Activated naive CD4-positive, alpha-beta T cell treated with anti-CD3 and anti-CD28 coated beads, Interleukin-2, amount 50 U/mL, for 24 hours (primary cell): ENCODE data around the gene DCX.

ENCODE experiments used
- H3K27ac Mint-ChIP-seq: one replicate; pipeline ENCODE4 v1.8.0; 2021; ENCODE audit warnings: mild to moderate bottlenecking, mixed read lengths
- H3K27me3 Mint-ChIP-seq: one replicate; pipeline ENCODE4 v1.8.0; 2021; ENCODE audit warnings: mixed read lengths
- H3K36me3 Mint-ChIP-seq: one replicate; pipeline ENCODE4 v1.8.0; 2021; ENCODE audit warnings: mixed read lengths
- H3K4me1 Mint-ChIP-seq: one replicate; pipeline ENCODE4 v1.8.0; 2021; ENCODE audit warnings: mixed read lengths
- H3K4me3 Mint-ChIP-seq: one replicate; pipeline ENCODE4 v1.8.0; 2021; ENCODE audit warnings: mild to moderate bottlenecking, mixed read lengths
- H3K9me3 Mint-ChIP-seq: one replicate; pipeline ENCODE4 v1.8.0; 2021; ENCODE audit warnings: mixed read lengths

The DCX gene

DNA sequence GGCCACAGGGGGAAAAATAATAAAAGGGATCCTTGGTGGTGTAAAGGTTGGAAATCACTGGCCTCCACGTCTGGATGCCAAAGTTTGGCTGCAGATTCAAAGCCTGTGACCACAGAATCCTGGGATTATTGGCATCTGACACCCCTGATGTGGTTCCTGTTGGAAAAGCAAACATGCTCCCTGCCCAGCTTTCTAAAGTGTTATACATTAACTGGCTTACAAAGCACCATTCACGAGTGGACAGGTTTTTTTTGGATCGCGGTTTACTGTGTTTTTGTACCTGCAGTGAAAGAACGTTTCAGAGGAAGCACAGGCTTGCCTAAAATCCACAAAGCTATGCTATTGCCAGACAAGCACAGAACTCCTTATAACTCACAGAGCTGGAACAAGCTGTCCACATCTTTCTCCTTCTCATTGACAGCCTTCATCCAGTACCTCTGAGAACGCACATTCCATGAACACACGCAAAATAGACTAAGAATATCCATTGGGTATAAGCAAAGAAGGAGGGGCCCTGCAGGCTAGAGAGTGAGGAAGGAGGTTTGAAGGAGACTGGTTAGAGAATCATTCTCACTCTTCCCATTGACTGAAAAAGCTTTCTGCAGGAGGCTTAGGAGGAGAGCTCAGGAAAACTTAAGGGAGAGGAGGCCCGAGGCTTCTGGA lies 127.2 kb downstream of the DCX start:
- H3K27ac Mint-ChIP-seq, result no peak overlapping the region
- no peaks in the 10 kb centered on the region for H3K27me3 Mint-ChIP-seq
- no peaks in the 10 kb centered on the region for H3K36me3 Mint-ChIP-seq
- no peaks in the 10 kb centered on the region for H3K4me1 Mint-ChIP-seq
- H3K4me3 Mint-ChIP-seq, result no peak overlapping the region
- H3K9me3 Mint-ChIP-seq, result no peaks in the 10 kb centered on the region

DNA sequence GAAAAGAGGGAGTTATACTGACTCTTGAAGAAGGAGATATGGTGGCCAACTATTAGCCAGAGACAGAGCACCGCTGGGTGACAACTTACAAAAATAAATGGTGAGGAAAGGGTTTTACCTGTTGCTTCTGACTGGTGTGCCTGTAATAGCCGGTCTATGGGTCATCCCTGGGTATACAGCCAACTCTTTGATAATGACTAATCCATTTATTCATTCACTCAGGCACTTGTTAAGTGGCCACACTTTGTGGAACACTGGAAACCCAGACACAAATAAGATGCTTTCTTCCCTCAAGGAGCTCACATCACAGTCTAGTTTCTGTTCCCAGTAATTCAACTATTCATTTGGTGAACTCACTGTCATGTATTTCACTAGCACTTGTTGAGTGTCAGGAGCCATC lies 128.5 kb downstream of the DCX start:
- no peaks in the 10 kb centered on the region for H3K9me3 Mint-ChIP-seq
- no peak overlapping the region for H3K4me3 Mint-ChIP-seq
- H3K27ac Mint-ChIP-seq, result no peak overlapping the region
- no peaks in the 10 kb centered on the region for H3K27me3 Mint-ChIP-seq
- no peaks in the 10 kb centered on the region for H3K4me1 Mint-ChIP-seq
- H3K36me3 Mint-ChIP-seq, result no peaks in the 10 kb centered on the region

DNA sequence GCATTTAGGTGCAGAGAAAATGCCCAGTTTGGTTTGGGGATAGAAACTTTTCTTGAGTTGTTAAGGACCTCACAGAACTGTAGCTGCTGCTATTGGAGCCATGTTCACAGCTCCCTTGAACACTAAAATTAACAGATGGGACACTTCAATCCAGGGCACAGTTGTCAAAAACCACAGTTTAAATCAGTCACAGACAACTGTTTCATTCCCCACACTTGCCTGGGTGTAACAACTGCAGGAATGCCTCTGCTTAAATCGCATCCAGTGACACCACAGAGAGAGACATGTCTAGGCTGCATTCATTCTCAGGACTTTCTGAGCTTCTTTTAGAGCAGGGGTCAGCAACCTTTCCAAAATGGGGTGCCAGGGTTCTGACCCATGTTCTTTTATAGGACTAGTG lies 129.0 kb downstream of the DCX start:
- H3K9me3 Mint-ChIP-seq, result no peaks in the 10 kb centered on the region
- H3K4me3 Mint-ChIP-seq, result no peak overlapping the region
- no peak overlapping the region for H3K27ac Mint-ChIP-seq
- no peaks in the 10 kb centered on the region for H3K27me3 Mint-ChIP-seq
- no peaks in the 10 kb centered on the region for H3K4me1 Mint-ChIP-seq
- H3K36me3 Mint-ChIP-seq, result no peaks in the 10 kb centered on the region

DNA sequence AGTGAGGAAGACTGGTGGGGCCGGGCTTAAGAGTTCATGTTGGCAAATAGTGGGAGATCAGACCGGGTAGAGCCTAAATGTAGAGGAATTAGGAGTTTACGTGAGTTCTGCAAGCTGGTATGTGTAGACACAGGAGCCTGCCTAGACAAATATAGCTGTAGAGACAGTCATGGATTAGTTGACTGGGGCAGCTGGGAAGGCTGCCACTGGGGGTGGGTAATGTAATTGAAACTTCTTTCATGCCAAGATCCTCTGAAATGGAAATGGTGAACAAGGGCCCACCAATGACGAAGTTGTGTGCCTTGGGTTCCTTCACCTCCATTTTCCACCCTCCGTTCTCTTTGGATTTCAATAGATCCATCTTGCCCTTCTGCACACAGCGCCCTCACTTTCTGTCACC lies 129.9 kb downstream of the DCX start:
- no peaks in the 10 kb centered on the region for H3K4me1 Mint-ChIP-seq
- no peak overlapping the region for H3K27ac Mint-ChIP-seq
- H3K36me3 Mint-ChIP-seq, result no peaks in the 10 kb centered on the region
- H3K27me3 Mint-ChIP-seq, result no peaks in the 10 kb centered on the region
- no peak overlapping the region for H3K4me3 Mint-ChIP-seq
- no peaks in the 10 kb centered on the region for H3K9me3 Mint-ChIP-seq

DNA sequence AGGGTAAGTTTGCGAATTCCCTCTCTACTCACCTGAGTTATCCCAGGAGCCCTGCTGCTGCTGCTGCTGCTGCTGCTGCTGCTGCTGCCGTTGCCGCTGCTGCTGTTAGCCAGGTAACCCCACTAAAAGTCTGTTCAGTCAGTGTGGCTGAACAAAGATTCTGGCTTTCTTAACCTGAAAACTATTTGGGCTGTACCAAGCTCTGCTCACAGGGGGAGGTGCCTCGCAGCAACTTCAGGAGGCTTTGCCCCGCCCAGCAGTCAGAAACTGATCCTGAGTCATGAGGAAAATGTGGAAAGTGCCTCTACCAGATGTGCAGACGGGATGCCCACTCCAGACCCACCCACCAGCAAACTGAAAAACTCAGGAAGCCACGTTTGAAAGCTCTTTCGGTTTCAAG lies 141.7 kb downstream of the DCX start, which contains the start of gene CAPN6:
CAPN6 (minus strand) TSS at position 145 of the 400 bp plus-strand sequence. CDS start 6,547 bp downstream, outside the sequence.
- H3K4me1 Mint-ChIP-seq, result no peaks in the 10 kb centered on the region
- no peaks in the 10 kb centered on the region for H3K9me3 Mint-ChIP-seq
- H3K27ac Mint-ChIP-seq, result no peak within 1 kb of the TSS

DNA sequence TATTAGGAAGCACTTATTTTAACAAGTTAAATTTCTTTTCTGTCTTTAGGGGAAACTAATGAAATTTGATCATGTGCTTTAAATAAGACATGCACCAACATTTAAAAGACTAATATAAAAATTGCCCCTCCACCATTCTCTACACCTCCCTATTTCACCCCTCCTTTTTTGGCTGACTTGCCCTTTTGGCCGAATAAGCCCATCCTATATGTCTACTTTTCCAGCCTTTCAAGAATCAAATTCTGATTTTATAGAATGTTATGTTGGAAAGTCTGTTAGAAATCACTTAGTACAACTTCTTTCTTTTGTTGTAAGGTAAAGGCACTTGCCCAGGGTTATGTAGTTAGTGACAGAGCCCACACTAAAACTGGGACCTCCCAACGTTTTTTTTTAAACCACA lies 143.5 kb downstream of the DCX start:
- H3K27me3 Mint-ChIP-seq, result no peaks in the 10 kb centered on the region
- no peaks in the 10 kb centered on the region for H3K4me1 Mint-ChIP-seq
- no peaks in the 10 kb centered on the region for H3K9me3 Mint-ChIP-seq
- no peak overlapping the region for H3K27ac Mint-ChIP-seq
- no peaks in the 10 kb centered on the region for H3K36me3 Mint-ChIP-seq
- no peak overlapping the region for H3K4me3 Mint-ChIP-seq

More for the DNA sequence above, 141.7 kb downstream of the DCX start, which contains the start of gene CAPN6:
- no peaks in the 10 kb centered on the region for H3K36me3 Mint-ChIP-seq
- H3K27me3 Mint-ChIP-seq, result no peaks in the 10 kb centered on the region
- no peak within 1 kb of the TSS for H3K4me3 Mint-ChIP-seq

DNA sequence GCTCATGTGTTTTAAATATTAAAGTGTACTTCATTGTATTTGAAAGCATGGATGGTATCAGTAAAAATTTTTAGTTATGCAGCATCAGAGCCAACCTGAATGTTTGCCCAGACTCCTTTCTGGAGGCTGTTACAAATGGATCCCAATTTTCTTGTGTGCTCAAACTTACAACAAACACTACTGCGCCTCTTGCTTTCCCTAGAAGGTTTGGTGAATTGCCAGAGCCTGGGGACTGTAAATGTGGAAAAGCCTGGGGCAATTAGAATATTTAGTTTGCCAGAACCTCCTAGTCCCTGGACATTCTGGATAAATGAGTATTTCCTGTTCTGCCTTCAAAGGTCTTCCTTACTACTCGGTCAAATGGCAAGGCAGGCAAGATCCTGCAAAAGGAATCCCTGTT lies 146.5 kb downstream of the DCX start:
- Mint-ChIP-seq H3K27ac (no peak overlapping the region), H3K27me3 (no peaks in the 10 kb centered on the region), H3K36me3 (no peaks in the 10 kb centered on the region), H3K4me1 (no peaks in the 10 kb centered on the region), H3K4me3 (no peak overlapping the region), H3K9me3 (no peaks in the 10 kb centered on the region)

DNA sequence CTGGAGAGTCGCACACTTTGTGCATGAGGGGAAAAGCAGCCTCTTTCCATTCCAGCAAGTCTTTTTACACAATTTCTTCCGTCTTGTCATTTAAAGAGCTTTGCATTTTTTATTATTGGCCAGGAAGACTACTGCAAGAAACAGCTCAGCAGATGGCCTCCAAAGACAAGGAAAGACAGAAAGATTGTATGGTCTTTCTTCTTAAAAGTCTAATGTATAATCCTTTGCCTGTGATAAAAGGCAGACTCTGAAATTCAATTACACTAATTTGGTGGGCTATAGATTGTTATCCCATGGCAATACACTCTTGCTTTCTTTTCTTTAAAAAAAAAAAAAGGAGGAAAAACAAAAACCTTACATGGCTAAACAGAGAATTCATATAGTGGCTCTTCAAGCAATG lies 147.6 kb downstream of the DCX start:
- Mint-ChIP-seq H3K4me3 (no peak overlapping the region), H3K27ac (no peak overlapping the region), H3K36me3 (no peaks in the 10 kb centered on the region), H3K4me1 (no peaks in the 10 kb centered on the region), H3K27me3 (no peaks in the 10 kb centered on the region), H3K9me3 (no peaks in the 10 kb centered on the region)

DNA sequence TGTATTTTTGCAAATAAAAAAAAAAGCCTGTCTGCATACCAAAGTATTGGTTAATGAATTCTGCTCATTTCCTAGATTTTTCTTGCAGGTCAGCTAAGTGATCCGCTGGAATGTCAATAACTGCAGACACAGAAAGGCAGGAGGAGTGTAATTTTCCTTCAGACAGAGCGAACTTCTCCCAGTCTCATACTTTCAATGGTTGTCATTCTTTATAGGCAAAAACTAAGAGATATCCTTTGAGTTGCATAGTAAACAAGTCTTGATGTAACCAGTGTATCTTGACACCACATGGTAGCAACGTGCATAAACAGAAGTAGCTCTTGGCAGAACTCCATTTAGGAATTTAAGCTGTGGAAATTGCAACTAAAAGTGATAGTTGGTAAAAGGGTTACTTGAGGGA lies 149.9 kb downstream of the DCX start:
- Mint-ChIP-seq H3K27ac (no peak overlapping the region), H3K4me1 (no peaks in the 10 kb centered on the region), H3K36me3 (no peaks in the 10 kb centered on the region), H3K27me3 (no peaks in the 10 kb centered on the region), H3K4me3 (no peak overlapping the region), H3K9me3 (no peaks in the 10 kb centered on the region)

DNA sequence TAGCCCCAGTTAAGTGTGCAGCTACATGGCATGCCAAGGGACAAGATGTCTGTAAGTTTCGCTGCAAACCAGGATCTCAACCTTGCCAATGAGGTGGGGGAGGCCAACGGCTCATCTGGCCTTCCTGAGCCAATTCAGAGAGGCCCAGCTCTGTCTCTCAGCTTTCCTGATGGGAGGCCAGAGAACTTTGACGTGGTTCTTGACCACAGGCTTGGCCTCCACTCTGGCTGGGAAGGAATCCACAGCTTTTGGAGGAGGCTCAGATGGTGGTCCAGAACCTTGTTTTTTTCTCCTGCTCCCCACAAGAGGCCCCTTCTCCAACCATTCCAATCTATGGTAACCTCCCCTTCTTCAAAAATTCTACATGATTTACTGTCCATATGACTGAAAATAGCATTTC lies 151.5 kb downstream of the DCX start:
- Mint-ChIP-seq H3K4me1 (no peaks in the 10 kb centered on the region), H3K27me3 (no peaks in the 10 kb centered on the region), H3K27ac (no peak overlapping the region), H3K9me3 (no peaks in the 10 kb centered on the region), H3K4me3 (no peak overlapping the region), H3K36me3 (no peaks in the 10 kb centered on the region)

DNA sequence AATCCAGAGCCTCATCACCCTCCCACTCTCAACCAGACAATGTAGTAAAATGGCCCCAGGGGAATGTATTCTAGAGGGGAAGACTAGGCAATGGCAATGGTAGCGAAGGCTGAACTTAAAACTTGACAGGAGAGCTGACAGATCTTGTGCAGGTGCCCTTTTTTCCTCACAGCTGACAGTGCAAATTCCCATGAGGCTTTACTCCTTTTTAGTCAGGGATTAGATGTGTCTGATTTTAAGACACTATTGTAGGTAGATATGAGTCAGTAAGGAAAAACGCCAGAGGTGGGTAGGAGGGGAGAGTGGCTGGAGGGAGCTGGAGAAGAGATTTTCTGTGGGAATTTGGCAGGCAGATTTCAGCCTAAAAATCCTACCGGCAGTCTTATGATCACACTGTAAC lies 152.4 kb downstream of the DCX start:
- Mint-ChIP-seq H3K36me3 (no peaks in the 10 kb centered on the region), H3K27ac (no peak overlapping the region), H3K4me3 (no peak overlapping the region), H3K9me3 (no peaks in the 10 kb centered on the region), H3K4me1 (no peaks in the 10 kb centered on the region), H3K27me3 (no peaks in the 10 kb centered on the region)

DNA sequence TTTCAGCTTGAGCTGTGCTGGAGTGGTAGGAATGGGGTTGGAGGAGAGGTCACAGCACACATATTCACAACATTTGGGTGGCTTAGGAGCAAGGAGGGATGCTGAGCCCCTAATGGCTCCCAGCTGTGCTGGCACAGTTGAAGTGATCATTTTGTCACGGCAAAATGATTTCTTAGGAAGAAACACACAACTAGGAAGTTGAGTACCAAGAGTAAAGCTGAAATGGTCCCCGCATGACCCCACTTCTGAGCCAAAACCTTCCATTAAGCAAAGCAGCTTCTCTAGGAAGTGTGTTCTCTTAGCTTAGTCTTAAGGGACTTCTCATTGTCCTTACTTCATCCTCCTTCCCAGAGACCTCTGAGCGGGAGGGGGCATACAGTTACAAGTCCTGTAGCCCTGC lies 154.3 kb downstream of the DCX start:
- Mint-ChIP-seq H3K4me3 (no peak overlapping the region), H3K4me1 (no peaks in the 10 kb centered on the region), H3K27ac (no peak overlapping the region), H3K27me3 (no peaks in the 10 kb centered on the region), H3K36me3 (no peaks in the 10 kb centered on the region), H3K9me3 (no peaks in the 10 kb centered on the region)

DNA sequence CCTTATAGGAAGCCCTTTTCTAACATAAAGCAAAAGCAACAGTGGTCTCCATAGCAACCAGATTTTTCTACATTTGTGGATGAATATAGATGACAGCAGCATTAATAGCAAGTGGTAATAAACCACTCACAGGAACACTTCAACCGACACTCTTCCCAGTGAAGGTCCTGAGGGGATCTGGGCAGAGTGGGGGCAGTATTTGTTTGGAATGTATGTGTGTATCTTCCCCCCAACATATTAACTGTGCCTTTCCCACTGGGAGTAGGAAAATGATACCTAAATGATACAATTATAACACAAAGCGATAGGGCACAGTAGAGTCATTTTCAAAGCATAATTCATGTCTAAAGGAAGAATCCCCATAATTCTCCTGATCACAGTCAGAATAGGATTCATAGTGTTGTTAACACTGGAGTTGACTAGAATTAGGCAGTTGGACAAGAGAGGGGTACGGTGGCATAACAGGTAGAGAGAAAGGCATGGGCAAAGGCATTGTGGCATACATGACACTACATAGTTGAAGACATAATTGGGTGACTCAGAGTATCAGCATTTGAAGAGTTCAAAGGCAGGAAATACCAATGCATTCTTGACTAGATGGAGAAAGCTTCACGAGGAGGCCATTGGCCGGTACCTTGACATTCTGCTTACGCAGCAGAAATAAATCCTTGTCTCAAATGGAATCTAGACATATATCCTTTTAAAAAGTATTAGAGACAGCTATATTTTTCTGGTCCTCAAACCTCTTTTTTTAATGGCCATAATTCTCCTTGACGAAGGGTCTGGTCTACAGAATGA lies 156.9 kb downstream of the DCX start:
- no peaks in the 10 kb centered on the region for H3K9me3 Mint-ChIP-seq
- no peaks in the 10 kb centered on the region for H3K27me3 Mint-ChIP-seq
- H3K27ac Mint-ChIP-seq, result no peak overlapping the region
- no peaks in the 10 kb centered on the region for H3K36me3 Mint-ChIP-seq
- no peak overlapping the region for H3K4me3 Mint-ChIP-seq
- no peaks in the 10 kb centered on the region for H3K4me1 Mint-ChIP-seq

DNA sequence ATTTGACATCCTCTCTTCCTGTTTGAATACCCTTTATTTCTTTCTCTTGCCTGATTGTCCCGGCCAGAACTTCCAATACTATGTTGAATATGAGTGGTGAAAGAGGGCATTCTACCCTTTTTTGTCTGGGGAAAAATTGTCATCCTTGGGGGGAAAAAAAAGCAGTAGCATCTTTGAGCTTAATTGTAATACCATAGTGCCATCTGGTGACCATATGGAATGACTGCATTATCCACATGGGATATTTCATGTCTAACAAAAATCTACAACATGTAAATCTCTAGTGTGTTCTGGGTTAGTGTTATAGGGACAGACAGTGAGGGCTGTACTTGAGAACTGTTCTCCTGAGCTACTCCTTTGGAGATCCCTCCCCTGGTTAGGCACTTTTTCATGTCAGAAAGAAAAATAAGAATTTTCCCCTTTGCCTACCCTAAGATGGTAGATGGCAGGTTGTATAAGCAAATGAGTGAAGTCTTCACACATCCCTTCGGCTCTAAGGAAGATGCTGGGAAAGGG lies 167.7 kb downstream of the DCX start:
- no peaks in the 10 kb centered on the region for H3K9me3 Mint-ChIP-seq
- H3K36me3 Mint-ChIP-seq, result no peaks in the 10 kb centered on the region
- no peaks in the 10 kb centered on the region for H3K4me1 Mint-ChIP-seq
- H3K27me3 Mint-ChIP-seq, result no peaks in the 10 kb centered on the region
- no peak overlapping the region for H3K27ac Mint-ChIP-seq
- no peak overlapping the region for H3K4me3 Mint-ChIP-seq
